CD4-positive, alpha-beta T cell (primary cell): Measurements from ENCODE around the gene RER1. TPM values are rescaled to one million over a fixed set of nuclear protein-coding genes. Genes with fewer than 3 reads are reported as not detected.

Experiments
- ATAC-seq: fragments of 200-7000 bp; cut with Tn5 transposase; one replicate; pipeline ENCODE4 v1.10.0; 2022; ENCODE audit warnings: mild to moderate bottlenecking; ENCODE audit not compliant: poor library complexity
- CTCF ChIA-PET: fragments of 350-600 bp; sonication (Branson Sonifier 250); formaldehyde crosslinking; loops from one replicate; lab custom pipeline; 2021; ENCODE audit warnings: antibody characterized with exemption, inconsistent platforms; lab: Charles Lee
- POLR2A ChIA-PET: fragments of 350-600 bp; sonication (Branson Sonifier 250); formaldehyde crosslinking; loops from one replicate; lab custom pipeline; 2021; ENCODE audit warnings: antibody characterized with exemption, inconsistent platforms; lab: Charles Lee
- DNase-seq, 14 experiments: peaks; one replicate each; pipeline ENCODE4 v3.0.0-alpha.2; 2013 to 2020; ENCODE audit warnings: mixed read lengths in 2 of 14
- H3K27ac ChIP-seq, 2 donors: one replicate each; pipeline versions ENCODE4 v1.5.1 to v1.7.0; 2013; ENCODE audit warnings: low read length in 2 of 2, low read depth in 1 of 2, mild to moderate bottlenecking in 1 of 2
- H3K27me3 ChIP-seq, 2 experiments: 1 replicate in 1 of 2; 2 replicates in 1 of 2; pipeline versions ENCODE4 v1.6.1 to v1.7.0; 2013; ENCODE audit warnings: low read length in 2 of 2, control low read depth in 1 of 2, mild to moderate bottlenecking in 1 of 2, moderate library complexity in 1 of 2; ENCODE audit not compliant: insufficient read depth in 2 of 2, control insufficient read depth in 1 of 2
- H3K36me3 ChIP-seq: one replicate; pipeline ENCODE4 v1.6.1; 2013; ENCODE audit warnings: low read length, control low read depth; ENCODE audit not compliant: insufficient read depth
- H3K4me1 ChIP-seq: one replicate; pipeline ENCODE4 v1.6.1; 2013; ENCODE audit warnings: low read length, control low read depth; ENCODE audit not compliant: insufficient read depth
- H3K4me3 ChIP-seq: one replicate; pipeline ENCODE4 v1.5.1; 2013; ENCODE audit warnings: mild to moderate bottlenecking, low read length, moderate library complexity
- H3K9me3 ChIP-seq, 2 experiments: 1 replicate in 1 of 2; 2 replicates in 1 of 2; pipeline versions ENCODE4 v1.6.1 to v1.7.0; 2013; ENCODE audit warnings: low read length in 2 of 2, mild to moderate bottlenecking in 2 of 2, control low read depth in 1 of 2, moderate library complexity in 1 of 2; ENCODE audit not compliant: control insufficient read depth in 1 of 2, insufficient read depth in 1 of 2
- H3K27ac Mint-ChIP-seq: one replicate; pipeline ENCODE4 v1.8.0; 2020; ENCODE audit warnings: mixed read lengths
- H3K27me3 Mint-ChIP-seq: one replicate; pipeline ENCODE4 v1.8.0; 2021; ENCODE audit warnings: mixed read lengths
- H3K36me3 Mint-ChIP-seq: one replicate; pipeline ENCODE4 v1.8.0; 2021; ENCODE audit warnings: low read depth, mixed read lengths
- H3K4me1 Mint-ChIP-seq: one replicate; pipeline ENCODE4 v1.8.0; 2021; ENCODE audit warnings: low read depth, mixed read lengths
- H3K4me3 Mint-ChIP-seq: one replicate; pipeline ENCODE4 v1.8.0; 2020; ENCODE audit warnings: mild to moderate bottlenecking, mixed read lengths
- H3K9me3 Mint-ChIP-seq: one replicate; pipeline ENCODE4 v1.8.0; 2020; ENCODE audit warnings: mixed read lengths
- intact Hi-C, 2 experiments: fragments of 100-400 bp; cut with DNase I in 1 of 2; cut with micrococcal nuclease in 1 of 2; formaldehyde crosslinking; loops; one replicate each; pipeline versions ENCODE4 v1.15.1 to v1.9.0; 2023 to 2025; cut with DNase I, micrococcal nuclease
- total RNA-seq, 174 experiments: library from RNA in 2 of 174; stranded (reverse) in 2 of 174; gene quantifications; one replicate each; pipeline ENCODE4 v1.2.3 and lab custom pipeline; 2021 to 2026
- TF ChIP-seq, protein P1 (sequence below): fragments of 200-600 bp; IDR thresholded peaks from one replicate; pipeline ENCODE4 v1.8.0; 2022; ENCODE audit warnings: antibody characterized with exemption, mild to moderate bottlenecking

Gene RER1
- total RNA-seq, 2 experiments from 2014 or later = 57.9 to 60.7 TPM

DNA sequence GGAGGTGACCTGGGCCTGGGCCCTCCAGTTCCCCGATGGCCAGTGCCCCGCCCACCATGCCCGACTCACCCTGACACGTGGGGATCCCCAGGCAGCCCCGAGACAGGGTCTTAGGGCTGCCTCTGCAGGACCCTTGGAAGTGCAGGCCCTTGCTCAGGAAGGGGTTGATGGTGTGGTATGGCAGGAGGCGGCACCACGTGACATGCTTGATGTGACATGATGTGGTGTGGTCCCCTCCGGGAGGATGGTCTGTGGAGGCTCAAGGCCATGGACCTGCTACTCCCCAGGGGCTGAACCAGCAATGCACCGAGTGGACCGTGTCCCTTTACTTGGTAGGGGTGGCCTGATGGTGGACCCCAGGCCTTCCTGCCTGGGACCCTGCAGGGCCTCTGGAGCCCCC lies 62.6 kb downstream of the RER1 start:
- intact Hi-C loops = no loop called here
- no peak for DNase-seq
- H3K4me3 Mint-ChIP-seq = no peak overlapping the region
- CTCF ChIA-PET = no interaction called here
- ATAC-seq = no peak
- H3K4me1 Mint-ChIP-seq = no peaks in the 10 kb centered on the region
- no peaks in the 10 kb centered on the region for H3K9me3 Mint-ChIP-seq
- Histone ChIP-seq H3K4me1 (no peaks in the 10 kb centered on the region), H3K36me3 (no peaks in the 10 kb centered on the region), H3K4me3 (no peak overlapping the region), H3K27ac (no peak overlapping the region), H3K9me3 (no peaks in the 10 kb centered on the region), H3K27me3 (no peaks in the 10 kb centered on the region)
- no peaks in the 10 kb centered on the region for H3K27me3 Mint-ChIP-seq
- no peaks in the 10 kb centered on the region for H3K36me3 Mint-ChIP-seq
- POLR2A ChIA-PET = no interaction called here
- no peak overlapping the region for H3K27ac Mint-ChIP-seq
- TF ChIP-seq, protein P1, sequence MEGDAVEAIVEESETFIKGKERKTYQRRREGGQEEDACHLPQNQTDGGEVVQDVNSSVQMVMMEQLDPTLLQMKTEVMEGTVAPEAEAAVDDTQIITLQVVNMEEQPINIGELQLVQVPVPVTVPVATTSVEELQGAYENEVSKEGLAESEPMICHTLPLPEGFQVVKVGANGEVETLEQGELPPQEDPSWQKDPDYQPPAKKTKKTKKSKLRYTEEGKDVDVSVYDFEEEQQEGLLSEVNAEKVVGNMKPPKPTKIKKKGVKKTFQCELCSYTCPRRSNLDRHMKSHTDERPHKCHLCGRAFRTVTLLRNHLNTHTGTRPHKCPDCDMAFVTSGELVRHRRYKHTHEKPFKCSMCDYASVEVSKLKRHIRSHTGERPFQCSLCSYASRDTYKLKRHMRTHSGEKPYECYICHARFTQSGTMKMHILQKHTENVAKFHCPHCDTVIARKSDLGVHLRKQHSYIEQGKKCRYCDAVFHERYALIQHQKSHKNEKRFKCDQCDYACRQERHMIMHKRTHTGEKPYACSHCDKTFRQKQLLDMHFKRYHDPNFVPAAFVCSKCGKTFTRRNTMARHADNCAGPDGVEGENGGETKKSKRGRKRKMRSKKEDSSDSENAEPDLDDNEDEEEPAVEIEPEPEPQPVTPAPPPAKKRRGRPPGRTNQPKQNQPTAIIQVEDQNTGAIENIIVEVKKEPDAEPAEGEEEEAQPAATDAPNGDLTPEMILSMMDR = no peak

Other genes with a start within 250 kb of the RER1 start
- gene FAAP20, start 197.1 kb upstream of the RER1 start, total RNA-seq = 10 to 100 TPM; 51.7 to 53.1 TPM
- 100 to 1,000 TPM; 286 to 324 TPM for gene SKI, start 163.5 kb upstream of the RER1 start, total RNA-seq
- gene MORN1, start 287 bp upstream of the RER1 start, total RNA-seq = 1 to 10 TPM; 5.3 to 6.5 TPM
- gene PEX10, start 20.7 kb downstream of the RER1 start, total RNA-seq = 10 to 100 TPM; 12.0 to 12.5 TPM
- 10 to 100 TPM; 47.6 to 48.1 TPM for gene PLCH2, start 84.4 kb downstream of the RER1 start, total RNA-seq
- gene PANK4, start 134.8 kb downstream of the RER1 start, total RNA-seq = 10 to 100 TPM; 42.9 to 47.0 TPM
- not detected for gene HES5, start 138.4 kb downstream of the RER1 start, total RNA-seq
- gene TNFRSF14, start 164.5 kb downstream of the RER1 start, total RNA-seq = 100 to 1,000 TPM; 191 to 194 TPM
- 10 to 100 TPM; 11.0 to 12.8 TPM for gene PRXL2B, start 194.9 kb downstream of the RER1 start, total RNA-seq
- 1 to 10 TPM in 1 of 2 experiments, under 1 TPM in 1; 0.67 to 1.8 TPM for gene MMEL1, start 241.2 kb downstream of the RER1 start, total RNA-seq